GM19099 (cell line): ENCODE data around the gene CALB2.

ENCODE experiments used
- POLR2A ChIP-seq: IDR thresholded peaks from 3 replicates; pipeline ENCODE4 v1.6.1; 2011; ENCODE audit warnings: low read depth; ENCODE audit not compliant: insufficient read length; ENCODE audit errors: extremely low read depth

The CALB2 gene

DNA sequence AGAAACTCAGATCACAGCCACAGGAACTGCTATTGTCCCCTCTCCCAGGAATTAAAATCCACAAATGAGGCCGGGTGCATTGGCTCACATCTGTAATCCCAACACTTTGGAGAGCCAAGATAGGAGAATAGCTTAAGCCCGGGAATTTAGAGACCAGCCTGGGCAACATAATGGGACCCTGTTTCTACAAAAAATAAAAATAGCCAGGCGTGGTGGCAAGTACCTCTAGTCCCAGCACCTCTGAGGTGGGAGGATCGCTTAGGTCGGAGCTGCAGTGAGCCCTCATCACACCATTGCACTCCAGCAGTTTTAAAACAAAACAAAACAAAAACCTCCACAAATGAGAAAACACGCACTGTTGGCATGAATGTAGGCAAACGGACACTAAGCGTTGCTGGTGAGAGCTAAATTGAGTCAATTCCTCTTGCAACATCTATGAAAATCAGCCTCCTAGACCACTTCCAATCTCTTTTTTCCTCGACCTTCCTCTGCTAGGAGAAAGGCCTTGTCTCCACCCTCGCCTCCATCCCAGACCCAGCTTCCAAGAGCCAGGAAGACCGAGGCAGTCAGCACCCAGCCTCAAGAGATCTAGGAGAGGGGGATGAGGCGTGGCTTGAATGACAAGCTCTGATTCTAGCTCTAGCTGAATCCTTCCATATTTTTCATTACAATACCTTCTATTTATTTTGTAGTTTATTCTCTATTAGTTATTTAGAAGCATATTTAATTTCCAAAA, 68.5 kb downstream of the CALB2 start:
- no peak for TF ChIP-seq POLR2A

DNA sequence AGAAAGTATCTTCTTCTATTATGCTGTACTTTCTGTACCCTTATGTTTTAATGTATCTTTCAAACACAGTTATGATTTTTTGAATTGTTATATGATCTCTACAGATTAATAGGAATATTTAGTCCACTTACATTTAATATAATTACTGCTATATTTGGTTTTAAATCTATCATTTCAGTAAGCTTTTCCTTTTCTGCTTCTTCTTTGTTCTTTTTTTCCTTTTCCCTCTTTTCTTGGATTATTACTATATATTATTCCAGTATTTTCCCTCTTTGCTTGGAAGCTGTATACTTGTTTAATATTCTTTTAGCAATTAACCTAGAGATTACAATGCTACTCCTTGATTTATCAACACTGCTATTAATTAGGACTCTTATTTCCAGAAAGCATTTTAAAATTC, 69.9 kb downstream of the CALB2 start:
- no peak for TF ChIP-seq POLR2A

DNA sequence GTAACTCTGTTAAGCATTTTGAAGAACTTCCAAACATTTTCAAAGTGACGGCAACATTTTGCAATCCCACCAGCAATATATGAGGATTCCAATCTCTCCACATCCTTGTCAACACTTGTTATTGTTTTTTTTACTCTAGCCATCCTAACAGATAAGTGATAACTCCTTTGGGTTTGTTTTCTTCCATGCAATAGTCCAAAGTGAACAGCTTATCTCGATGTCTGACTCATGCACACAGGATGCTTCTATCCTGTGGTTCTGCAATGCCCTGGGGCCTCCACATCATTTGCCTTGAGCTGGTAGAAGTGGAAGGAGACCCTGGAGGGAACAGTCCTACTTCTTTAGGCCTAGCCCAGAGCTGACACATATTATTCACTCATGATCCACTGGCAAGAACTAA, 70.4 kb downstream of the CALB2 start:
- TF ChIP-seq POLR2A, result no peak

DNA sequence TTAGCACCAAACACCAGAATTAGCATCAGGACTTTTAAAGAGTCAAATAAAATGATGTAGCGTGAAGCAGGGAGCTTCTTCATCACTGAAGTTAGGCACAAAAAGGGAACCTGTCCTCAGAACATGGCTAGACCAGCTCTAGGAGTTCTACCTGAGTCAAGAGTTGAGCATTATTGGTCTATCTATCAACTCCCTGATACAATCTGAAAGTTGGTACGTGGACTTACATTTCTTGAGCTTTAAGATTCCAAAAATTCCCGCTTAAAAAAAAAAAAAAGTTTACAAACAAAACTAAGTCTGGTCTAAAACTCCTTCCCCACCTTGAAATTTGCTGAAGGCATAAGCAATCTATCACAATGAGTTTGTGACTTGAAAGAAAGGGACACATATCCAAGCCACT, 71.1 kb downstream of the CALB2 start:
- TF ChIP-seq POLR2A, result no peak

DNA sequence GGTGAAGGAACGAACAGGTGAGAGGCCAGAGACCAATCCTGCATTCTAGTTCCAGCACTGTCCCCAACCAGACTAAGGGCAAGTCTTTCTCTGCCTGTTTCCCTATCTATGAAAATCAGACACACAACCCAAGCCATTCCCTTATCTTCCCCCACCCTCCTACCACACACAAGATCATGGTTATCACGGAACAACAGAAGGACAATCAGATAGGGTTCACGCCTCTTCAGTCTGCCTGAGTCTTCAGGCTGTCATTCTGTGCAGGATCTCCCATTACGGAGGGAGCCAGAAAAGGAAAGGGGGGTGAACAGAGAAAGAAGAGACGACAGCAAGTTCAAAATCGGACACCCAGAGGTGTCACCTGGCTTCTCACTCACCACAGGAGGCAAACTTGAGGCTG, 72.2 kb downstream of the CALB2 start:
- TF ChIP-seq POLR2A, result no peak

DNA sequence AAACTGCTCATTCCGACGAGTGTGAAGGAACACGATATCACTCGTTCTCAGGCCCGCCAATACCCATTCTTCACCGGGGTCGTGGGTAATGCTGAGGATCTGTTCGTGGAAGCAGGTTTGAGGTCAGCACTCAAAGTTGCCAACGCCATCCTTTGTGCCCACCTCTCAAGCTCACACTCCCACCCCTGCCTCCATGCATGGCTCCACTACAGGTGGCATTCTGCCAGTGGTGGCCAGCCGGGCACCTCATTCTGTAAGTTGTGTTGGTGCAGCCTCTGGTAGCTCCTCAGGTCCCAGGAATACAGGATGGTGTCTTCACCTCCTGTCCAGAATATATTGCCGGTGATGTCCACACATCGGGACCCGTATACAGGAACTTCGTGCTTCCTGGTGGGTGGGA, 72.7 kb downstream of the CALB2 start:
- TF ChIP-seq POLR2A, result no peak

DNA sequence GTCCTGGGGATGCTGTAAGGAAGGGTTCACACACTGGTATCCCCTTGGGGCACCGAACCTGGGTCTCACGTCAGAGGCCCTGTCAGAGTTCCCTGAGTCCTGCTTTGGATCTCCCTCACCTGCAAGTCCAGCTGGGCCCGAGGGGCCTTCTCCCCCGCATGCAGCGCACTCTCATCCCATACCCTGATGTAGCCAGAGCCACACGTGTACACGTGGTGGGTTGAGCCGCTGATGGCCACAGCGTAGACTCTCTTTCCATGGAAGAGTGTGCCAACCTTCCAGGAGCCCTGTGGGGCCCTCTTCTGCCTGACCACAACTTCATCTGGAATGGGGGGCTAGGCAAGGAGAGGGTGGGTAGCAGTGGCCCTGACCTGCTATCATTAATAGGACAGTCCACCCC, 73.5 kb downstream of the CALB2 start:
- TF ChIP-seq POLR2A, result no peak

DNA sequence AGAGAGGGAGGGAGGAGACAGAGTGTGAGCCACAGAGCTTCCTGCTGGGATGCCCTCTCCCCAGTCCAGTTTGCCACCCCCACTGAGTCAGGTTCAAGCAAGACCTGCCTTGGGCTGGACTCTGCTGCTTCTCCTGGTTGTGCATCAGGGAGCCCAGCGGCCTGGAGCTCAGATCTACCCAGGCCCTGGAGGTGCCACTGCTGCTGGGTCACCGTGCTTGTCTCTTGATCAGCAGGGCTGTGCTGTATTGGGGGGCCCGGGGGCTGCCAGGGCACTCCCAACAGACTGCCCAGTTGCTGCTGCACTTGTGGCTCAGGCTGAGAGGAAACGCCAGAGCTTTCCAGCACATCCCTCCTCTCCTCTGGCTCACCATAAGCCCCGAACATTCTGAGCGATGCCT, 74.4 kb downstream of the CALB2 start:
- no peak for TF ChIP-seq POLR2A

DNA sequence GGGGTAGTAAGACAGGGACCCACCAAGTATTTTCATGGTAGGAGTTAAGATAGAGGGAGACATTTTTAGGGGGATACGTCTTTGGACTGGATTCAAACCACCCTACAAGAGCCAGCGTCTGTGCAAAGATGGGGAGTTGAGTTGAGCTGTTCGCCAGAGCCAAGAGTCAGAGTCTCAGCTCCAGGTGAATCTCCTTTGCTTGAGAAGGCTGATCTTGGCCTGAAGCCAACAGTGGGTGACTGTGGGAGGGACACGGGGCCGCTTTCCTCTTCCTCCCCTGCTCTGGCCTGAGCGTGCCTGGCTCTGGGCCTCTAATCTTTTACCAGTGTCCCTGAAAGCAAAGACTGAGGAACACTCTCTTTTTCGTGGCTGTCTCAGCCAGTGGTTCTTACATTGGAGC, 78.0 kb downstream of the CALB2 start:
- no peak for TF ChIP-seq POLR2A

DNA sequence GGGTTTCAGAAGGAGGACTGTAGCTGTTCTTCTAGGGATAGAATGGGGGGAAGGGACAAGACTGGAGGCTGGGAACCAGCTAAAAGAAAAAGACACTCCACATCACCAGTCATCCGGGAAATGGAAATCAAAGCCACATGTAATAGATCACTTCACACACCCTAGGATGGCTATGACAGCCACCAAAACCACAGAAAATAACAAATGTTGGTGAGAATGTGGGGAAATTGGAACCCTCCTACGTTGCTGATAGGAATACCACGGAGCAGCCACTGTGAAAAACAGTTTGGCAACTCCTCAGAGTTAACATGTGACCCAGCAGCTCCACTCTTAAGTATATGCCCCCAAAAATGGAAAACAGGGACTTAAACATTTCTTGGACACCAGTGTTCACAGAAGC, 81.0 kb downstream of the CALB2 start:
- no peak for TF ChIP-seq POLR2A
